Middle frontal gyrus (tissue), 1 donor: ENCODE measurements around the gene KLHDC1.
"Not testable (repeated sequence)": the region's sequence is repeated elsewhere in the genome, so short reads cannot be mapped to it uniquely, and the experiment has no call there.

Source experiments
- DNase-seq: peaks from one replicate; pipeline ENCODE4 v3.0.0-alpha.2; 2015; ENCODE audit warnings: low spot score; ENCODE audit errors: extremely low spot score

The KLHDC1 gene

GRCh38 chr14:49781040-49781439 lies 88.1 kb downstream of the KLHDC1 start:
- not testable (repeated sequence) for DNase-seq

GRCh38 chr14:49783394-49784014 lies 90.6 kb downstream of the KLHDC1 start:
- DNase-seq = no peak

- DNase-seq = no peak
These were observed 93.4 kb downstream of the KLHDC1 start for GRCh38 chr14:49786315-49786714.

- DNase-seq = no peak
These were observed 99.7 kb downstream of the KLHDC1 start for GRCh38 chr14:49792618-49793017.

GRCh38 chr14:49796025-49796424 lies 103.1 kb downstream of the KLHDC1 start:
- DNase-seq = no peak
